Heart right ventricle (tissue), 16 donors: ENCODE data around the gene PNP. TPM values are rescaled to one million over a fixed set of nuclear protein-coding genes. Genes with fewer than 3 reads are reported as not detected.

Experiments used
- ATAC-seq, 8 donors: fragments of 200-7000 bp; cut with Tn5 transposase; one replicate each; pipeline ENCODE4 v1.9.1; 2020; ENCODE audit warnings: mild to moderate bottlenecking in 8 of 8, moderate library complexity in 8 of 8, moderate number of reproducible peaks in 1 of 8
- DNase-seq, 2 donors: peaks; one replicate each; pipeline ENCODE4 v3.0.0-alpha.2; 2020
- H3K27ac ChIP-seq, 10 donors: fragments of 200-600 bp; sonication (generic) in 2 of 10; one replicate each; pipeline versions ENCODE4 v1.5.0 to v1.8.0; 2020 to 2022; ENCODE audit warnings: mild to moderate bottlenecking in 3 of 10
- H3K27me3 ChIP-seq, 7 donors: fragments of 200-600 bp; one replicate each; pipeline ENCODE4 v1.8.0; 2021 to 2022; ENCODE audit warnings: mild to moderate bottlenecking in 2 of 7
- H3K36me3 ChIP-seq, 9 donors: fragments of 200-600 bp; sonication (generic) in 1 of 9; one replicate each; pipeline versions ENCODE4 v1.5.0 to v1.8.0; 2020 to 2022; ENCODE audit warnings: mild to moderate bottlenecking in 2 of 9
- H3K4me1 ChIP-seq, 9 donors: fragments of 200-600 bp; sonication (generic) in 1 of 9; one replicate each; pipeline versions ENCODE4 v1.5.0 to v1.8.0; 2020 to 2022; ENCODE audit warnings: mild to moderate bottlenecking in 4 of 9
- H3K4me3 ChIP-seq, 10 donors: fragments of 200-600 bp; sonication (generic) in 2 of 10; one replicate each; pipeline versions ENCODE4 v1.5.0 to v1.8.0; 2020 to 2022; ENCODE audit warnings: mild to moderate bottlenecking in 7 of 10, moderate library complexity in 2 of 10
- H3K9me3 ChIP-seq, 11 donors: fragments of 200-600 bp in 10 of 11; sonication (generic) in 2 of 11; one replicate each; pipeline versions ENCODE4 v1.5.0 to v1.8.0; 2013 to 2022; ENCODE audit warnings: mild to moderate bottlenecking in 2 of 11, control low read depth in 1 of 11, moderate library complexity in 1 of 11
- WGBS, 2 donors: extraction: QIAGEN DNeasy Blood & Tissue Kit; methylation state at CpG; one replicate each; pipeline ENCODE4 v1.1.7; 2013; ENCODE audit warnings: inconsistent platforms in 1 of 2; 5-methylcytosine and 5-hydroxymethylcytosine counted together
- intact Hi-C, 10 donors: fragments of 100-400 bp; cut with DNase I; formaldehyde crosslinking; loops; one replicate each; pipeline versions ENCODE4 v1.11.1 to v1.14.2; 2022
- polyA plus RNA-seq, 2 donors: library from polyadenylated mRNA; stranded (reverse); fragments of 200-250 nt; gene quantifications; one replicate each; pipeline ENCODE4 v1.2.3, GENCODE V29; 2013
- total RNA-seq, 10 donors: library from RNA; stranded (reverse); fragmentation: NEBNext Ultra II Directional in 3 of 10; extraction: Animal tissue kit (Norgen Biotek cat#: 25700) in 3 of 10; gene quantifications; one replicate each; pipeline versions ENCODE4 v1.2.1 to v1.2.4, GENCODE V29; 2021 to 2023
- TF ChIP-seq, protein P1 (sequence below), 9 donors: fragments of 200-600 bp; sonication (generic) in 2 of 9; IDR thresholded peaks; one replicate each; pipeline versions ENCODE4 v1.5.0 to v1.8.0; 2021 to 2022; ENCODE audit warnings: antibody characterized with exemption in 9 of 9, mild to moderate bottlenecking in 5 of 9, moderate library complexity in 1 of 9
- donor health status: Arrhythmogenic right ventricular cardiomyopathy.
- donor health status: ischemic (EF 13 %, LVEDD 7.1; RV severe dilation, severe dysfunction).
- donor health status: healthy with polysubstance abuse.
- donor health status: DM: no; HTN: yes; CAD: no.
- donor health status: DM: no; HTN: no; CAD: no.
- donor health status: ischemic (EF 25% LVEDD 6.9; RV normal size, moderate dysfunction).
- donor health status: ischemic (EF 25% LVEDD 5.7; RV mildly dilated, moderate dysfunction).
- donor health status: healthy.
- donor health status: DM: yes; HTN: yes; CAD: no.
- donor health status: Ischemic cardiomyopathy.
- donor health status: ischemic (EF 35%, LVEDD 5.7; RV mildly dilated, moderate dysfunction).
- donor health status: nonischemic (EF 11% LVEDD 7.7; RV severe dilation, severe dysfunction).
- donor health status: DM: yes; HTN: yes; CAD: no.
- donor health status: PGD.
- donor health status: ischemic (EF 29% LVEDD 5.4; RV normal size, mild dysfunction).
- donor health status: nonischemic (EF 23%, LVEDD 6.1; RV moderate dilation, normal function).

Gene PNP
- total and polyA plus RNA-seq, 12 donors: 5.0 to 33.7 (median 8.6) TPM

DNA sequence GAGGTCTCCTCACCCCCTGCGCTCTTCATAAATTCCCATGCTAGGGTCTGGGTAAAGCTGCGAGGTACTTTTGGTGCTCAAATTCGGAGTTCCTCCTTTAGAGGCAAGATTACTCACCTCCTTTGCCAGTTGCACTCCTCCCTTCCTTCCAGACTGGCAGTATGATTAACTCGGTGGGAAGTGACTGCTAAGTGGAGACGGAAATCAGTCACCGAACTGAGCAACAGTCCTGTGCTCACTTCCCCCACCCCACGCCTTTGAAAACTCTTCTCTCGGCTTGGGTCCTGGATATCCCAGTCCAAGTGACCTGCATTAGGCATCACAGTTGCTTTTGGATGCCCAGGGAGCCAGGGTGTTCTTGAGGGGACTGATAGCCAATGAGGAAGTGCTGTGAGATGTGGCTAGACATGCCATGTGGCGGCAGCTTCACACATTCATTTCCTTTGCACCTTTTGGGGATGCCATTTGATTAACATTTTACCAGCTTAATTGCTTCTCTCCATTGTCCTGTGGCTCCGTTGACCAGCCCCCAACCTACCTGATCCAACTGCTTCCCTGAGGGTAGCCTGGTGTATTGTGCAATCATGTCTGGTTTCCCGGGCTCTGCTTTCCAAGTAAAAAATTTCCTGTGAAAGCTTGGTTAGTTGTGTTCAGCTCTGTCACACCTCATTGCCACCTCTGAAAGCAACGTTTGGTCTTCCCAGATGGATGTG is 840 bp downstream of the PNP start:
- H3K27me3 ChIP-seq: no peaks in the 10 kb centered on the region
- H3K27ac ChIP-seq: peak overlapping the region; percentile 52 to 97 (median 88)
- peak in 1 of 2 donors; percentile 31 for DNase-seq
- WGBS, 2 donors: 2 to 4% methylated on average over 12 of the region's 12 CpGs
- no peaks in the 10 kb centered on the region for H3K9me3 ChIP-seq
- intact Hi-C loops: loop anchor here in 3 of 10 donors (5.0 to 10.0 kb wide), 3 partner anchors 142 to 215 kb away; partner anchors contain the start of genes RNASE4 (in 3 of the 3) and ANG (in 2 of the 3)
- peaks cover 0 to 36% (median 7%) of the 10 kb centered on the region in 9 donors for H3K36me3 ChIP-seq
- H3K4me1 ChIP-seq: peaks cover 0 to 43% (median 26%) of the 10 kb centered on the region in 9 donors
- H3K4me3 ChIP-seq: peak overlapping the region; percentile 48 to 97 (median 70)
- peak; percentile 50 to 87 (median 72) for ATAC-seq
- TF ChIP-seq, protein P1, sequence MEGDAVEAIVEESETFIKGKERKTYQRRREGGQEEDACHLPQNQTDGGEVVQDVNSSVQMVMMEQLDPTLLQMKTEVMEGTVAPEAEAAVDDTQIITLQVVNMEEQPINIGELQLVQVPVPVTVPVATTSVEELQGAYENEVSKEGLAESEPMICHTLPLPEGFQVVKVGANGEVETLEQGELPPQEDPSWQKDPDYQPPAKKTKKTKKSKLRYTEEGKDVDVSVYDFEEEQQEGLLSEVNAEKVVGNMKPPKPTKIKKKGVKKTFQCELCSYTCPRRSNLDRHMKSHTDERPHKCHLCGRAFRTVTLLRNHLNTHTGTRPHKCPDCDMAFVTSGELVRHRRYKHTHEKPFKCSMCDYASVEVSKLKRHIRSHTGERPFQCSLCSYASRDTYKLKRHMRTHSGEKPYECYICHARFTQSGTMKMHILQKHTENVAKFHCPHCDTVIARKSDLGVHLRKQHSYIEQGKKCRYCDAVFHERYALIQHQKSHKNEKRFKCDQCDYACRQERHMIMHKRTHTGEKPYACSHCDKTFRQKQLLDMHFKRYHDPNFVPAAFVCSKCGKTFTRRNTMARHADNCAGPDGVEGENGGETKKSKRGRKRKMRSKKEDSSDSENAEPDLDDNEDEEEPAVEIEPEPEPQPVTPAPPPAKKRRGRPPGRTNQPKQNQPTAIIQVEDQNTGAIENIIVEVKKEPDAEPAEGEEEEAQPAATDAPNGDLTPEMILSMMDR (IDR thresholded peaks at IDR 0.05): no peak

DNA sequence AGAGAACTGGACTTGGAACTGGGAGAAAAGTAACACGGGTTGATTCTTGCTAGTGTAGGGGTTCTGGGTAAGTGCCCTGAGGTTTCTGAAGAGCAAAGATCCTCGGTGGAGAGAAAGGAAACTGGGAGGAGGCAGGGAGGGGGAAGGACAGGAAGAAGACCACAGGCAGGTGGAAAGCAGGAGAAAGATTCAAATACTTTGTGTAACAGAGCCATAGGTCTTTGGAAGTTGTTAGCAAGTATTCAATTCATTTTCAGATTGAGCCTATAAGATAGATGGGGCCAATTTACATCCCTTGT is 1.3 kb downstream of the PNP start:
- Histone ChIP-seq H3K27me3 (no peaks in the 10 kb centered on the region), H3K27ac (peak overlapping the region in 9 of 10 donors; percentile 52 to 97 (median 89)), H3K9me3 (no peaks in the 10 kb centered on the region), H3K36me3 (peaks cover 0 to 41% (median 8%) of the 10 kb centered on the region in 9 donors), H3K4me3 (peak overlapping the region in 9 of 10 donors; percentile 61 to 97 (median 73)), H3K4me1 (peaks cover 0 to 43% (median 26%) of the 10 kb centered on the region in 9 donors)
- no peak for ATAC-seq
- 5% methylated on average over 2 of the region's 2 CpGs for WGBS, 2 donors
- intact Hi-C loops: loop anchor here in 1 of 10 donors (5.0 kb wide), 2 partner anchors 142 to 212 kb away; partner anchors contain the start of gene RNASE4
- DNase-seq: no peak
- TF ChIP-seq, protein P1 (IDR thresholded peaks at IDR 0.05): no peak

DNA sequence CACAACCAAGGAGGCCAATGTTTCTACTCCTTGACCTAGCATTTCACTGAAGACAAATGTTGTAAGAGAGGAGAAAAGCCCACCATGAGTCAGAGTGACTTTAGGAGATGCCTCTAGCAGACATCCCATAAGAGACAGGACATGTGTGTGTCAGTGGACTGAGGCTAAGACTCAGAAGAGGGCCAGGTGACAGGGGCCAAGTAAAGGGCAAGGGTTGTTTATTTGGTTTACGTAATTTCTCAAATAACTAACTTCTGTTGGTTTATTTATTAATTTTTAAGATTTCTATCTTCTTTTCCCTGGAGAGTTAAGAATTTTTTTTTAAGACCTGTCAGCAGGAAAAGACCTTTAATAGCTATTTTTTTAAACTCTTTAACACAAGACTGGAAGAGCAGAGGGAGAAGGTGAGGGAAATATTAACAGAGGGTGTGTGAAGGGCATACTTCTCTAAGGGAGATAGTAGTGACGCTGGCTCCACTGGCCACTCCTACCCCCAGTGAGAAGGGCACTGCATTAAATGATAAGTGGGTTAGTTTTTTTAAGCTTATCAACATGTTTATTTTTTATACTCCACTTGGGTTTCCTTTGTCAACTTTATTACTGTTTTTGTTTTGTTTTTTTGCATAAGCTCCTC is 3.4 kb downstream of the PNP start:
- Histone ChIP-seq H3K27me3 (no peaks in the 10 kb centered on the region), H3K9me3 (no peaks in the 10 kb centered on the region), H3K4me3 (no peak overlapping the region), H3K4me1 (peaks cover 5 to 60% (median 38%) of the 10 kb centered on the region in 9 donors), H3K27ac (no peak overlapping the region), H3K36me3 (peaks cover 0 to 60% (median 10%) of the 10 kb centered on the region in 9 donors)
- ATAC-seq (no peak), DNase-seq (no peak)
- TF ChIP-seq, protein P1 (IDR thresholded peaks at IDR 0.05): no peak
- intact Hi-C loops: loop anchor here in 1 of 10 donors (5.0 kb wide), 2 partner anchors 140 to 210 kb away; partner anchors contain the start of gene RNASE4
- 73 to 78% methylated on average over 2 of the region's 2 CpGs for WGBS, 2 donors

DNA sequence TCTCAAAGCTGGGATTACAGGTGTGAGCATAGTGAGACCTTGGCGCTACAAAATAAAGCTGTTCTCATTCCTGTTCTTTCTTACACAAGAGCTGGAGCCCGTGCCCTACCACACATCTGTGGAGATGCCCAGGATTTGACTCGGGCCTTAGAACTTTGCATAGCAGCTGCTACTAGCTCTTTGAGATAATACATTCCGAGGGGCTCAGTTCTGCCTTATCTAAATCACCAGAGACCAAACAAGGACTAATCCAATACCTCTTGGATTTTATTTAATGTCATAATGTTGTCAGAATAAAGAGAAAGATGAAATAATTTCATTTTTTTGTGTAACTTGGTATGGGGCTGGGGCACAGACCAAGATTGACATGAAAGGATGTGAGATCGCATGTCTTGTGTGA is 7.6 kb downstream of the PNP start:
- peaks cover 5 to 41% (median 22%) of the 10 kb centered on the region in 9 donors for H3K4me1 ChIP-seq
- WGBS, 2 donors: 63 to 67% methylated on average over 5 of the region's 5 CpGs
- peak overlapping the region in 8 of 10 donors; percentile 17 to 86 (median 62) for H3K27ac ChIP-seq
- H3K36me3 ChIP-seq: peaks cover 0 to 67% (median 10%) of the 10 kb centered on the region in 9 donors
- H3K27me3 ChIP-seq: no peaks in the 10 kb centered on the region
- DNase-seq (no peak), ATAC-seq (no peak)
- H3K9me3 ChIP-seq: no peaks in the 10 kb centered on the region
- intact Hi-C loops: no loop called here
- H3K4me3 ChIP-seq: no peak overlapping the region
- TF ChIP-seq, protein P1 (IDR thresholded peaks at IDR 0.05): no peak
